Activated CD4-positive, alpha-beta memory T cell treated with anti-CD3 and anti-CD28 coated beads, Interleukin-2, amount 10 ng/mL, durations not matched to agents 7 days and 5 days (primary cell): Measurements from ENCODE around the gene MRPL45. TPM values are rescaled to one million over a fixed set of nuclear protein-coding genes. Genes with fewer than 3 reads are reported as not detected.

Experiments
- CTCF ChIA-PET: fragments of 350-600 bp; sonication (Branson Sonifier 250); formaldehyde crosslinking; loops from one replicate; lab custom pipeline; 2021; ENCODE audit warnings: antibody characterized with exemption, inconsistent platforms; lab: Charles Lee
- POLR2A ChIA-PET: fragments of 350-600 bp; sonication (Branson Sonifier 250); formaldehyde crosslinking; loops from one replicate; lab custom pipeline; 2021; ENCODE audit warnings: antibody characterized with exemption; lab: Charles Lee
- DNase-seq: peaks from one replicate; pipeline ENCODE4 v3.0.0-alpha.2; 2020
- H3K27ac Mint-ChIP-seq: one replicate; pipeline ENCODE4 v1.8.0; 2021; ENCODE audit warnings: mild to moderate bottlenecking, mixed read lengths
- H3K27me3 Mint-ChIP-seq: one replicate; pipeline ENCODE4 v1.8.0; 2021; ENCODE audit warnings: mixed read lengths
- H3K36me3 Mint-ChIP-seq: one replicate; pipeline ENCODE4 v1.8.0; 2021; ENCODE audit warnings: low read depth, mixed read lengths
- H3K4me1 Mint-ChIP-seq: one replicate; pipeline ENCODE4 v1.8.0; 2021; ENCODE audit warnings: mixed read lengths
- H3K4me3 Mint-ChIP-seq: one replicate; pipeline ENCODE4 v1.8.0; 2021; ENCODE audit warnings: mild to moderate bottlenecking, mixed read lengths
- H3K9me3 Mint-ChIP-seq: one replicate; pipeline ENCODE4 v1.8.0; 2021; ENCODE audit warnings: mixed read lengths
- total RNA-seq, 2 experiments: library from RNA; stranded (reverse); gene quantifications; one replicate each; pipeline ENCODE4 v1.2.3, GENCODE V29; 2021

Gene MRPL45
- total RNA-seq, 2 experiments from 2014 or later, result 25.2 to 26.9 TPM

DNA sequence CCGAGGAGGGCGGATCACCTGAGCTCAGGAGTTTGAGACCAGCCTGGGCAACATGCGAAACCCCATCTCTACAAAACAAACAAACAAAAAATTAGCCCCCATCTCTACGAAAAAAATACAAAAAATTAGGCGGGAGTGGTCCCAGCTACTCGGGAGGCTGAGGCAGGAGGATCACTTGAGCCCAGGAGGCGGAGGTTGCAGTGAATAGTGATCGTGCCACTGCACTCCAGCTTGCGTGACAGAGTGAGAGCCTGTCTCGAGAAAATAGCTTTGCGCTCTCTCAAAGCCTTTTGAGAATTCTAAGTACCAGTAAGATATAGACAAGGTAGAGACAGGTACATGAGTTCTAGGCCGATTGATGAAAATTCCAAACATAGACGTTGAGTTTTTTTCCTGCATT lies 56.7 kb downstream of the MRPL45 start:
- H3K27ac Mint-ChIP-seq, result no peak overlapping the region
- CTCF ChIA-PET, result interaction anchor here (0.8 to 2.1 kb wide), 8 partner anchors 9 to 213 kb away, joined by 3 to 7 read pairs (median 4); no protein-coding TSS in a partner anchor
- no peaks in the 10 kb centered on the region for H3K9me3 Mint-ChIP-seq
- no peaks in the 10 kb centered on the region for H3K27me3 Mint-ChIP-seq
- H3K4me3 Mint-ChIP-seq, result peak overlapping the region; percentile 70
- peaks cover 36% of the 10 kb centered on the region for H3K4me1 Mint-ChIP-seq
- POLR2A ChIA-PET, result interaction anchor here (0.9 to 2.6 kb wide), 2 partner anchors 10 to 12 kb away, joined by 4 to 9 read pairs; partner anchors contain the start of gene GPR179
- no peak for DNase-seq
- H3K36me3 Mint-ChIP-seq, result no peaks in the 10 kb centered on the region

DNA sequence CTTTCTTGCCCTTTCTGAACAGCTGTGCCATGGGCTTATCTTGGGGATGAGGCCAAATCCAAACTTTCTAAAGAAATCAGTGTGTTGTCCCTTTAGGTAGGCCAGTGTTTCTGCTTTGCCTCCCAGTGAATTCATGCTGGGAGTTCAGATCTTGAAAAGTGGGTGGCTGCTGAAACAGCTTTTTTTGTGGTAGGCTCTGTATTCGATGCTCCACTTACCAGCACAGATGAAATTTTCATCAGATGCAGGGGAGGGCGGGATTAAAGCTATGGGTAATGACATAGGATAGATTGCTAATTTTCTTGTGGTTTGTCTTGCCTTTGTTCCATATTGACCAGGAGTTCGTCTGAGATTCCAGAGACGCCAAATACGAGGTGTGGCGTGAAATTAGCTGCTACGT lies 57.5 kb downstream of the MRPL45 start:
- CTCF ChIA-PET, result interaction anchor here (0.6 to 2.1 kb wide), 6 partner anchors 9 to 204 kb away, joined by 3 to 7 read pairs (median 5); no protein-coding TSS in a partner anchor
- POLR2A ChIA-PET, result interaction anchor here (0.9 to 2.6 kb wide), 2 partner anchors 10 to 12 kb away, joined by 4 to 9 read pairs; partner anchors contain the start of gene GPR179
- Mint-ChIP-seq H3K27ac (no peak overlapping the region), H3K9me3 (no peaks in the 10 kb centered on the region), H3K36me3 (no peaks in the 10 kb centered on the region), H3K4me1 (peaks cover 33% of the 10 kb centered on the region), H3K27me3 (no peaks in the 10 kb centered on the region), H3K4me3 (no peak overlapping the region)
- DNase-seq, result no peak

GRCh38 chr17:38355251-38355650 lies 58.3 kb downstream of the MRPL45 start:
- Mint-ChIP-seq H3K27ac (no peak overlapping the region), H3K4me1 (peaks cover 30% of the 10 kb centered on the region), H3K27me3 (no peaks in the 10 kb centered on the region), H3K36me3 (no peaks in the 10 kb centered on the region), H3K4me3 (no peak overlapping the region), H3K9me3 (no peaks in the 10 kb centered on the region)
- ChIA-PET POLR2A (no interaction called here), CTCF (interaction anchor here (0.7 to 2.1 kb wide), 5 partner anchors 13 to 203 kb away, joined by 3 to 7 read pairs (median 4); no protein-coding TSS in a partner anchor)
- no peak for DNase-seq

DNA sequence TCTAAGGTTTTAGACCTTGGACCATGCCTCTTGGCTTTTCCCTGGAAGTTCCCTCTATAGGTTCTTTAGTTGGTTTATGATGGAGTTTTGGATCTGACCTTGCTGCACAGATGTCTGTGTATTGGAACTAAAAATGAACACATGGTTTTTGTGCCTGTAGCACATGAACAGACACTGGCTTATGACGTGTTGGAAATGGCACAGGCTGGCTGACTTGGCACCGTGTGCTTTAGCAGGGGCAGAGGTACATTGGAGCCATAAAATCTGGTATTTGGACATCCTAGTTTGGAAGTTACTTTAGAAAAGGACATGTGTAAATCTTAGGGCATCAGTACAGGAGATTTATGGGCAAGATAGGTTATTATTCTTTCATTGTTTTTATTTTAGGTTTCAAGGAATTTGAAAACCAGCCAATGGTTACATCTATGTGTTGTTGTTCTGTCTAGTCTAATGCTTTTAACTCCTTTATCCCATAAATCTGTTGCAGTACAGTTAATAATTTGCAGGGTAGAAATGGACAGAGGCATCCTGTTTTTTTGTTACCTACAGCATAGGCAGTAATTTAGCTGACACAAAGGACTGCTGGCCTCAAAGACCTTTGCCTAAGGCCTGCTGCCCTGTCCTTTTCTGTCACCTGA lies 60.6 kb downstream of the MRPL45 start:
- H3K4me3 Mint-ChIP-seq, result no peak overlapping the region
- CTCF ChIA-PET, result interaction anchor here (2.4 kb wide), 1 partner anchor 57 kb away, joined by 10 read pairs; no protein-coding TSS in a partner anchor
- POLR2A ChIA-PET, result no interaction called here
- H3K27ac Mint-ChIP-seq, result no peak overlapping the region
- no peaks in the 10 kb centered on the region for H3K9me3 Mint-ChIP-seq
- no peak for DNase-seq
- no peaks in the 10 kb centered on the region for H3K27me3 Mint-ChIP-seq
- H3K36me3 Mint-ChIP-seq, result no peaks in the 10 kb centered on the region
- H3K4me1 Mint-ChIP-seq, result peaks cover 24% of the 10 kb centered on the region

DNA sequence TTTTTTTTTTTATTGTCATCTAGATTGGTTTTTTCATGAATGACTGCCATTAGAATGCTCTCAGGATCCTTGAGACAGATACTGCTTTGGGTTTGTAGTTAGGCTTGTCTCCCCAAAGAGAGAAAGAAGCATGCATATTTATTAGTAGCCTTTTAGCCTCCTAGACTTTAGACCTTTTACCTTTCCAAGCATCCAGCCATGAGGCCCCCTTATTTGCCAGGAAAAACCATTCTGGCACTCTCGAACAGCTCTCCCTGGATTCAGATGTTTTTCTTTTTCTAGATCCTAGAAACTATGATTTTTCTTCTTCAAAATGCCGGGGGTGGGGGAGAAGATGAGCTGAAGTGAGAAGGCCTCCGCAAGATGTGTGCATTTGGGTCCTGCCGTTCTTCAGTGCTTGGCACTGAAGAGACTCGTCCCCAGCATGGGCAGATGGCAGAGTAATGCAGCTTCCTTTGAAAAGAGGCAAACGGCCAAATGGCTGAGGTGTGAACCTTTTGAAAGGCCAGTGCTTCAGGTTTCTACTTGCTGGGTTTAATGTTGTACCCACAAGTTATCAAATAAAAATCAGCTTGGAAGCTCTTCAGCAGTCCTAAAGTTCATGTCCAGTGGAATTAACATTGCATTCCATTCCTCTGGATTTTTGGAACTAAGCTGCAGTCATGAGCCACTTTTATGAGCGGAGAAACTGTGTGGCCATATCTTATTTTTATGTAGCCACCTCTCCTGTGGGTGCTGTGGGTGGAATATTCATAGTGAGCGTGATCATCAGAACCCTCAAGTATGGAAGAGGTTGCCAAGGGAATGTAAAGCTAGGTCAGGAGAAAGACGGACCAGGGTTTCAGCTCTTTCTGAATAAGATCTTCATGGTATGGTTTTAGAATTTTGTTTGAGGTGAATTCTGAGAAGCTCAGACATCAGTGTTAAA lies 61.9 kb downstream of the MRPL45 start:
- CTCF ChIA-PET, result interaction anchor here (1.1 to 2.4 kb wide), 3 partner anchors 10 to 56 kb away, joined by 3 to 10 read pairs (median 9); no protein-coding TSS in a partner anchor
- no peak for DNase-seq
- no peaks in the 10 kb centered on the region for H3K27me3 Mint-ChIP-seq

GRCh38 chr17:38361694-38362465 lies 64.9 kb downstream of the MRPL45 start:
- Mint-ChIP-seq H3K27ac (no peak overlapping the region), H3K27me3 (no peaks in the 10 kb centered on the region), H3K9me3 (no peaks in the 10 kb centered on the region), H3K4me1 (no peaks in the 10 kb centered on the region), H3K4me3 (no peak overlapping the region), H3K36me3 (peaks cover 3% of the 10 kb centered on the region)
- CTCF ChIA-PET, result interaction anchor here (0.8 to 1.8 kb wide), 4 partner anchors 9 to 53 kb away, joined by 3 to 7 read pairs (median 6); no protein-coding TSS in a partner anchor
- POLR2A ChIA-PET, result no interaction called here
- no peak for DNase-seq

More for the DNA sequence above, 61.9 kb downstream of the MRPL45 start:
- no peaks in the 10 kb centered on the region for H3K36me3 Mint-ChIP-seq
- no peak overlapping the region for H3K4me3 Mint-ChIP-seq
- POLR2A ChIA-PET, result no interaction called here
- peaks cover 14% of the 10 kb centered on the region for H3K4me1 Mint-ChIP-seq
- H3K9me3 Mint-ChIP-seq, result no peaks in the 10 kb centered on the region
- H3K27ac Mint-ChIP-seq, result no peak overlapping the region

GRCh38 chr17:38363016-38363415 lies 66.0 kb downstream of the MRPL45 start:
- H3K27ac Mint-ChIP-seq, result no peak overlapping the region
- CTCF ChIA-PET, result interaction anchor here (1.0 to 1.6 kb wide), 4 partner anchors 10 to 61 kb away, joined by 3 to 11 read pairs (median 6); no protein-coding TSS in a partner anchor
- H3K9me3 Mint-ChIP-seq, result no peaks in the 10 kb centered on the region
- POLR2A ChIA-PET, result interaction anchor here (1.5 kb wide), 1 partner anchor 16 kb away, joined by 3 read pairs; no protein-coding TSS in a partner anchor
- no peak overlapping the region for H3K4me3 Mint-ChIP-seq
- H3K36me3 Mint-ChIP-seq, result peaks cover 4% of the 10 kb centered on the region
- no peaks in the 10 kb centered on the region for H3K27me3 Mint-ChIP-seq
- DNase-seq, result no peak
- no peaks in the 10 kb centered on the region for H3K4me1 Mint-ChIP-seq

DNA sequence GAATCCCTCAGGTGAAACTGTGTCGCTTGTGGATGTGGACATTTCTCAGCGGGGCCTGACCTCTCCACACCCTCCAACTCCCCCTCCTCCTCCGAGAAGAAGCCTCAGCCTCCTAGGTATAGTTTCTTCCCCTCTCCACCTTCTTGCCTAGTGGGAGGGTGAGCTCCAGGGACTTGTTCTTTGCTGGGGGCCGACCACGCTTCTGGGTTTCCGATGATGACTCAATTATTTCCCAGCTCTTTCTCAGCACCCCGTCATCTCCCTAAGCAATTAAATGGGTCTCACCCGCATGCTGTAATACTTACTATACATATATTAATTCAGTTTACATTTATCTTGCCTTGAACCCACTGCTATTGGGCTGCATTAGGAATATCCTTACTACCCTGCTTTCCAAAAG lies 67.8 kb downstream of the MRPL45 start:
- DNase-seq, result no peak
- Mint-ChIP-seq H3K27ac (no peak overlapping the region), H3K4me1 (no peaks in the 10 kb centered on the region), H3K4me3 (no peak overlapping the region), H3K27me3 (no peaks in the 10 kb centered on the region), H3K36me3 (peaks cover 13% of the 10 kb centered on the region), H3K9me3 (no peaks in the 10 kb centered on the region)
- ChIA-PET CTCF (interaction anchor here (1.6 to 2.3 kb wide), 2 partner anchors 15 to 16 kb away, joined by 9 to 11 read pairs; no protein-coding TSS in a partner anchor), POLR2A (no interaction called here)

DNA sequence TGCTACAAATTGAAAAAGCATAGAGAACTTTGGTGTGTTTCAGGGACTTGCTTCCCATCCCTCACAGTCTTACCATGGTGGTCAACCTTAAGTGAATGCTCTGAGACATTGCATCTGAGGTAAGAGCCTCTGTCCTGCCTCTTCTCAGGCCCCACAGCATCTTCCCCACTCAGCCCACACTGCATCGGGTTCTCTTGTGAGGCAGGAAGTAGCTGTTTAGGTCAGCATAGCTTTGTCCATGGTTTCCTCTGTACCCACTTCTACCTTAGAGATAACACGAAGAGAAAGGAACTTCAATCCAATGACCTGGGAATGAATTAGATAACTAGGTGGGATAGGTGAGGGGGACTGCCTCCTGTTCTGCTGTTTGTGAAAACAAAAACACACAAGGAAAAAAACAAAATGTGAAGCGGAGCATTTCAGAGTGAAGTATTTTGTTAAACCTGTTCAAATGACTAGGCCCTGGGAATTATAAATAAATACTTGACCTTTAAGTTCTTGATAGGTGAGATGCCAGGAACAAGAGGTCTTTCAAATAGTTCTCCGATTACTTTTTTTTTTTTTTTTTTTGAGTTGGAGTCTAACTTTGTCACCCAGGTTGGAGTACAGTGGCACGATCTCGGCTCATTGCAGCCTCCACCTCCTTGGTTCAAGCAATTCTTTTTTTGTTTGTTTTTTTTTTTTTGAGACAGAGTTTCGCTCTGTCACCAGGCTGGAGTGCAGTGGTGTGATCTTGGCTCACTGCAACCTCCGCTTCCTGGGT lies 72.3 kb downstream of the MRPL45 start:
- ChIA-PET POLR2A (no interaction called here), CTCF (no interaction called here)
- H3K27ac Mint-ChIP-seq, result no peak overlapping the region
- H3K27me3 Mint-ChIP-seq, result no peaks in the 10 kb centered on the region
- H3K4me1 Mint-ChIP-seq, result no peaks in the 10 kb centered on the region
- H3K4me3 Mint-ChIP-seq, result no peak overlapping the region
- no peaks in the 10 kb centered on the region for H3K9me3 Mint-ChIP-seq
- DNase-seq, result no peak
- peaks cover 22% of the 10 kb centered on the region for H3K36me3 Mint-ChIP-seq
